Thoracic aorta (tissue), 2 donors: Measurements from ENCODE around the gene MEX3D. TPM values are rescaled to one million over a fixed set of nuclear protein-coding genes. Genes with fewer than 3 reads are reported as not detected.
"Not testable (repeated sequence)": the region's sequence is repeated elsewhere in the genome, so short reads cannot be mapped to it uniquely, and the experiment has no call there.

ENCODE experiments used
- ATAC-seq: fragments of 150-250 bp; one replicate; pipeline ENCODE4 v1.8.0; 2017; ENCODE audit warnings: low read depth; ENCODE audit not compliant: insufficient number of reproducible peaks, low FRiP score
- DNase-seq: peaks from one replicate; pipeline ENCODE4 v3.0.0-alpha.2; 2020; ENCODE audit warnings: low spot score
- H3K27ac ChIP-seq, 2 donors: fragments of 200-600 bp; sonication (generic); 1 replicate in 1 of 2; 2 replicates in 1 of 2; pipeline ENCODE4 v1.5.1; 2016; ENCODE audit warnings: mild to moderate bottlenecking in 2 of 2, moderate library complexity in 2 of 2
- H3K27me3 ChIP-seq: fragments of 200-600 bp; sonication (generic); replicated peaks from 2 replicates; pipeline ENCODE4 v1.6.0; 2016; ENCODE audit warnings: mild to moderate bottlenecking; ENCODE audit not compliant: insufficient read depth
- H3K36me3 ChIP-seq: fragments of 200-600 bp; sonication (generic); one replicate; pipeline ENCODE4 v1.5.1; 2016
- H3K4me1 ChIP-seq, 2 donors: fragments of 200-600 bp; sonication (generic); 1 replicate in 1 of 2; 2 replicates in 1 of 2; pipeline versions ENCODE4 v1.5.1 to v1.6.0; 2016; ENCODE audit warnings: low read depth in 2 of 2, mild to moderate bottlenecking in 1 of 2; ENCODE audit not compliant: control insufficient read depth in 1 of 2
- H3K4me3 ChIP-seq: fragments of 200-600 bp; sonication (generic); 2 replicates; pipeline ENCODE4 v1.5.1; 2016; ENCODE audit warnings: mild to moderate bottlenecking
- H3K9me3 ChIP-seq: fragments of 200-600 bp; sonication (generic); 2 replicates; pipeline ENCODE4 v1.5.1; 2016
- CTCF ChIP-seq: fragments of 200-600 bp; sonication (generic); IDR thresholded peaks from one replicate; pipeline ENCODE4 v1.5.1; 2019; ENCODE audit warnings: antibody characterized with exemption
- total RNA-seq, 2 donors: library from RNA; depleted of rRNA; stranded (reverse); fragments of >200 nt; gene quantifications; one replicate each; pipeline versions ENCODE4 v1.1.0 to v1.2.3, GENCODE V29; 2016

Gene MEX3D
- total RNA-seq, 2 donors from 2014 or later: 23.4 to 26.4 TPM

DNA sequence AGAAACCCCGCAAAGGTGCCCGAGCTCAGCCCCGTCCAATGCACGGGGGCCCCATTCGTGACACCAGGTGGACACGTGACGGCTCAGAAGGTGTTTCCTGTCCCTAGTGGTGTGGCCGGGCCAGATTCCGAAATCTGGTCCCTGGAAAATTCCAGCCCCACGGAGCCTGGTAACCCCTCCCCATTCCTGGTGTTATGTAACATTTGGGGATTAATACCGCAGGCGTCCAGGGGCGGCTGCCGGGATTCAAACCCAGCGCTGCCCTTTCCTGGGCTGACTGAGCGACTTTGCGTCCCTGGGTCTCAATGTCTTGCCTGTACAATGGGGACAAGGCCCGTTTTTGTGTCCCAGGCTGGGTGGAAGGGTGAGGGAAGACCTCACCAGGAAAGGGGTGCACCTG, 45.3 kb downstream of the MEX3D start:
- TF ChIP-seq CTCF: no peak
- H3K27me3 ChIP-seq: no peaks in the 10 kb centered on the region
- no peak for DNase-seq

DNA sequence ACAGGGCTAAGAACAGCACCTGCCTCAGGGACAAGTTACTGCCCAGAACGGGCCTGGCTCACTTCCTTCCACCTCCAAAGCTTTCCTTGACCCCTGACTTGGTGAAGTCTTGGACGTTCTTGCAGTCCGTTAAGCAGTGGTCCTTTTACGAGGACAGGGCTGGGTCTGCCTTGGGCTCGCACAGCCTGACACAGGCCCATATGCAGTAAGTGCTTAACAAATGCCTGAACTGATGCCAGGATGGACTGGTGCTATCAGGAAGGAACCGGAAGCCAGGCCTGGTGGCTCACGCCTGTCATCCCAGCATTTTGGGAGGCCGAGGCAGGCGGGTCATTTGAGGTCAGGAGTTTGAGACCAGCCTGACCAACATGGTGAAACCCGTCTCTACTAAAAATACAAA, 46.1 kb downstream of the MEX3D start:
- no peaks in the 10 kb centered on the region for H3K9me3 ChIP-seq
- no peaks in the 10 kb centered on the region for H3K36me3 ChIP-seq
- DNase-seq (no peak), ATAC-seq (no peak)
- H3K27ac ChIP-seq: no peak overlapping the region
- H3K27me3 ChIP-seq: no peaks in the 10 kb centered on the region
- no peak for TF ChIP-seq CTCF
- H3K4me1 ChIP-seq: peaks cover 0 to 6% of the 10 kb centered on the region in 2 donors
- H3K4me3 ChIP-seq: no peak overlapping the region

More for the DNA sequence above, 45.3 kb downstream of the MEX3D start:
- no peaks in the 10 kb centered on the region for H3K9me3 ChIP-seq
- H3K4me1 ChIP-seq: peaks cover 0 to 6% of the 10 kb centered on the region in 2 donors
- no peak overlapping the region for H3K27ac ChIP-seq
- H3K4me3 ChIP-seq: no peak overlapping the region
- H3K36me3 ChIP-seq: no peaks in the 10 kb centered on the region
- ATAC-seq: no peak

DNA sequence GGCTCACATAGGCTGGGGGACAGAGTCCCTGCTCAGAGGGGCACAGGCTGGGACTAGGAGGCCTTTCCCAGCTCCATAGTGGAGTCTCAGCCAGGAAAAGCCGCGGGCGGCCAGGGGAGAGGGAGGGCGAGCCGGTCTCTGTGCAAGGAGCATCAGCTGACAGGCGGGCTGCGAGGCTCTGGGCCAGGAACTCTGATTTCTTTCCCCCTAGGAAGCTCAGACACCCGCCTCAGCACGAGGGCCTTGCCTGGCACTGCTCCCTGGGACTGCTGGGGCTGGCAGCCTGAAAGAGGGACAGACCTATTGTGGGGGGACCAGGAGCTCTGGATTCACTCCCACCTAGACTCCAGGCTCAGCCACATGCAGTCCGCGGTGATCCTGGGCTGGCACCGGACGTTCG, 46.5 kb downstream of the MEX3D start:
- DNase-seq: no peak
- Histone ChIP-seq H3K27ac (no peak overlapping the region), H3K9me3 (no peaks in the 10 kb centered on the region), H3K4me1 (peaks cover 0 to 6% of the 10 kb centered on the region in 2 donors), H3K36me3 (no peaks in the 10 kb centered on the region), H3K4me3 (no peak overlapping the region), H3K27me3 (no peaks in the 10 kb centered on the region)
- ATAC-seq: no peak
- no peak for TF ChIP-seq CTCF

DNA sequence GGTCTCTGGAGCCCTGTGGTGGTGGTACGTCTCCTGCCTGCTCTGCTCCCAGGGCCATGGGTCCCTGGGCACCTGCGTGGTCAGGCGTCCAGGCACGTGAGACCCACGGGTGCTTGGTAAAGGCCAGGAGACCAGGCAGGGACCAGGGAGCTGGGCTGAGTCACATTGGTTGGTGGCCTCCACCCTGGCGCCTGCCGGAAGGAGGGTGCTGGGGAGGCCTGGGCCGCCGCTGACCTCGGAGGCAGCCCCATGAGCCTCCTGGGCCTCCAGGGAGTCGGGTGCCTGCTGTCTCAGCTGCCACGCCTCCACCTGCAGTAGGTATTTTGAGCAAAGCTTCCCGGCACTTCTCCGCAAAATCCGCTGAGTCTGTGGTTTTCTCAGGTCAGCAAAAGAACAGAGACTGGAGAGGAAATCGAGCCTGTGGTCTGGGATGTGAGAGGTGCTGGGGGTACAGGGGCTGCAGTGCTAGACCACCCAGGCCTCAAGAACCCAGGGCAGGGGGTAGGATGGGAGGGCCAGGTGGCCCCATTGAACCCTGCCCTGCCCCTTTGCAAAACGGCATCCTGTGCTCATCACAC, 47.8 kb downstream of the MEX3D start:
- no peak for DNase-seq
- Histone ChIP-seq H3K9me3 (no peaks in the 10 kb centered on the region), H3K27me3 (no peaks in the 10 kb centered on the region), H3K27ac (no peak overlapping the region), H3K36me3 (no peaks in the 10 kb centered on the region), H3K4me1 (peaks cover 0 to 6% of the 10 kb centered on the region in 2 donors), H3K4me3 (no peak overlapping the region)
- TF ChIP-seq CTCF: no peak
- no peak for ATAC-seq

DNA sequence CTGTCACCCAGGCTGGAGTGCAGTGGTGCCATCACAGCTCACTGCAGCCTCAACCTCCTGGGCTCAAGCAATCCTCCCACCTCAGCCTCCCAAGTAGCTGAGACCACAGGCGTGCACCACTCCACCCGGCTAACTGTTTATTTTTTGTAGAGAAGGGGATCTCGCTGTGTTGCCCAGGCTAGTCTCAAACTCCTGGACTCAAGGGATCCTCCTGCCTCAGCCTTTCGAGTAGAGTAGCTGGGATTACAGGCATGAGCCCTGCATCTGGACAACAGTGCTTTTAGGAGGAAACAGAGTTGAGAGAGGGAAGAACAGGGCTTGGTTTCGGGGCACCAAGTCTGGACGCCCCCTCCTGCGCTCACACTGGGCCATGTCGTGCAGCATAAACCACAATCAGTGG, 48.3 kb downstream of the MEX3D start:
- DNase-seq, H3K36me3 ChIP-seq, H3K4me3 ChIP-seq, H3K27ac ChIP-seq, H3K27me3 ChIP-seq, H3K4me1 ChIP-seq, H3K9me3 ChIP-seq, ATAC-seq: not testable (repeated sequence)

DNA sequence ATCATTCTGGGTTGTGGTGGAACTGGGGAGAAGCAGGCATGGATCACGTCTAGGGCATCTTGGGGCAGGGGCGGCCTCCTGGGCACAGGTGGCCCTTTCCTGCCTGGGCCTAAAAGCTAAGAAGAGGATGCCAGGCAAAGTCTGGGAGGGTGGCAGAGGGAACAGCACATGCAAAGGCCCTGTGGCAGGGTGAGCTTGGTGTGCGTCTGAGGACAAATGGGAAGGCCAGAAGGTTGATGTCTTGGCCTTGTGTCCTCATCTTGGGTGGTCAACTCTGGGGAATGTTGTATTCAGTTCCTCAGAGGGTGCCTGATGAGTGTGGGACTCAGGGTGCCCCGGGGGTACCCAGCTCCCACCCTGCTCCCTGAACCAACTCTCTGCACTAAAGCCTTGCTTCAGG, 49.7 kb downstream of the MEX3D start:
- H3K27ac ChIP-seq: no peak overlapping the region
- no peaks in the 10 kb centered on the region for H3K27me3 ChIP-seq
- H3K36me3 ChIP-seq: no peaks in the 10 kb centered on the region
- no peak for ATAC-seq
- peaks cover 0 to 5% of the 10 kb centered on the region in 2 donors for H3K4me1 ChIP-seq
- no peak overlapping the region for H3K4me3 ChIP-seq
- no peaks in the 10 kb centered on the region for H3K9me3 ChIP-seq
- DNase-seq: no peak
- TF ChIP-seq CTCF: no peak
